HG02642 (cell line): ENCODE data around the gene DEAF1.

Experiments used
- ATAC-seq: cut with Tn5 transposase; IDR thresholded peaks from one replicate; pipeline ENCODE4 v1.9.1; 2021; ENCODE audit warnings: mild to moderate bottlenecking; ENCODE audit not compliant: unreplicated experiment, poor library complexity

Gene DEAF1

DNA sequence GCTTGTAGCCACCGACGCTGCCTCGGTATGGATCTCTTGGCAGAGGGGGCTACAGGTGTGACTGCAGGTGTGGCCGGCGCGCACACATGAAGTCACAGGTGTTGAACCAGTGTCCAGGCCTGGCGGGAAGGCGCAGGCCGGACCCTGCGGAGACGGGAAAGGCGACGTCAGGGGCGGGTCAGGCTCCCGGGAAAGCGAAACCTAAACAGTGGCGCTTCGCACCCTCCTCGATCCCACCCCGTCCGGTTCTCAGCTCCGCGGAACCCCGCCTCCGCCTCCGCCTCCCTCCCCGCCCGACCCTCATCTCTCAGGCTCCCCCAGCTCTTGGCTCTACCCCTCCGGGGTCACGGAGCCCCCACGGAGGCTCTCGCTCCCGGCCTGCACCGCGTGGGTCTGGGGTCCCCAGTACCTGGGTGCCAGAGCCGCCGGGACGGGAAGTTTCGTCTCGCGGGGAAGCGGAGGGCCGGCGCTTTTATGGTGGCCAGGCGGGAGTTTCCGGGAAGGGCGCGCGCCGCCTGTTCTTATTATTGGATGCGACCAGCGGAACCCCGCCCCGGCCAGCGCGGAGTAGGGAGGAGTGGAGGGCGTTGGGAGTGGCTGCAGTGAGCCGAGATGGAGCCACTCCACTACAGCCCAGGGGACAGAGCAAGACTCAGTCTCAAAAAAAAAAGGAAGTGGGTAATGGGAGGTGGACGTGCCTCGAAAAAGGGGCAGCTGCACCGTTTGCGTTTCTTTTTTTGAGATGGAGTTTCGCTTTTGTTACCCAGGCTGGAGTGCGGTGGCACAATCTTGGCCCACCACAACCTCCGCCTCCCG, 79.3 kb downstream of the DEAF1 start, which contains the start of gene IRF7:
Gene IRF7 (minus strand): TSS at position 447 of the 816 bp plus-strand sequence. CDS start 586 bp downstream, outside the sequence.
- ATAC-seq, result peak; percentile 76

DNA sequence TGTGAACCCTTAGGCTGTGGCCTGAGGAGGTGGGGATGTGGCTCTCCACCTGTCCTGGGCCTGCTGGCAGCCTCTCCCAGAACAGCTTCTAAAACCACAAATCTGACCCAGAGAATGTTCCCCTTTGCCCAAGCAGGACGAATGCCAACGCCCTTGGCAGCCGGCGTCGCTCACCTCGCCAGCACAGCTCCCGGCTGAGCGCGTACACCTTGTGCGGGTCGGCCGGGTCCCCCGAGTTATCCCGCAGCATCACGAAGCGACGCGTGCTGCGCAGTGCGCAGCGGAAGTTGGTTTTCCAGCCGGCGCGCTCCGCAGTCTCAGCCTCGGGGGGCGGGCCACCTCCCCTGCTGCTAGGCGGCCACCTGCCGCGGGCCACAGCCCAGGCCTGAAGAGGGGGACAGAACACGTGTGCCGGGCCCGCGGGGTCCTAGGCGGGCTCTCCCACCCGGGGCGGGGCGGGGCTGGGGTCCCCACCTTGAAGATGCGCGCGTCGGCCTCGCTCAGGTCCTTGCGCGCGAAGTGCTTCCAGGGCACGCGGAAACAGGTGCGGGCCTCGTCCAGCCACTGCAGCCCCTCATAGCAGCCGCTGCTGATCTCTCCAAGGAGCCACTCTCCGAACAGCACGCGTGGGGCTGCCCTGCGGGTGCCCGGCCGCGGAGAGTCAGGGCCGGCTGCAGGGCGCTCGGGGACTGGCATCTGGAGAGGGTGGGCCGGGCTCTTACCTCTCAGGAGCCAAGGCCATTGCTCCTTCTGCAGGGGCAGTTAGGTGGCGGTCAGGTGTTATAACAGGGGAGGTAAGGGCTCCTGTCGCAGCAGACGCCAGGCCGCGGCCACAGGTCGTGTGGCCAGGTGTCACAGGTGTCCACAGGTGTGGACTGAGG, 80.2 kb downstream of the DEAF1 start:
- ATAC-seq, result no peak

GRCh38 chr11:614021-614622, 80.9 kb downstream of the DEAF1 start:
- ATAC-seq, result no peak

DNA sequence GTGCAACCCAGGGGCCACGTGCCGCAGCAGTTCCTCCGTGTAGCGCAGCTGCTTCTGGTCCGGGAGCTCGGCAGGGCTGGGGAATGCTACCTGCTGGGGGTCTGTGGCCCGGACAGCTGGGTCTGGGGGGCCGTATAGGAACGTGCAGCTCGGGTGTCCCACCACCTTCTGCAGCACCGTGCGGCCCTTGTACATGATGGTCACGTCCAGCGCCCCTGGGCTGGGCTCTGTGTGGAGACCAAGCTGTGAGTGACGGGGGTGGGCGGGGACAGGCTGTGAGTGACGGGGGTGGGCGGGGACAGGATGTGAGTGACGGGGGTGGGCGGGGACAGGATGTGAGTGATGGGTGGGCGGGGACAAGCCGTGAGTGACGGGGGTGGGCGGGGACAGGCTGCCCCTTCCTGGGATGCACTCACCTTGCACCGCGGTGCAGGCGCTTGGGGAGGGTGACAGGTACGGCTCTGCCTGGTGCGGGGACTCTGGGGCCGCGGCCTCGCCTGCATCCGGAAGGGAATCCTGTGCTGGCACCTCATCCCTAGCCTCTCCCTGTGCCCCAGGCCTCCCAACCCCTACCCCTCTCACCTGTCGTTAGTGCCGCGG, 81.6 kb downstream of the DEAF1 start:
- no peak for ATAC-seq

DNA sequence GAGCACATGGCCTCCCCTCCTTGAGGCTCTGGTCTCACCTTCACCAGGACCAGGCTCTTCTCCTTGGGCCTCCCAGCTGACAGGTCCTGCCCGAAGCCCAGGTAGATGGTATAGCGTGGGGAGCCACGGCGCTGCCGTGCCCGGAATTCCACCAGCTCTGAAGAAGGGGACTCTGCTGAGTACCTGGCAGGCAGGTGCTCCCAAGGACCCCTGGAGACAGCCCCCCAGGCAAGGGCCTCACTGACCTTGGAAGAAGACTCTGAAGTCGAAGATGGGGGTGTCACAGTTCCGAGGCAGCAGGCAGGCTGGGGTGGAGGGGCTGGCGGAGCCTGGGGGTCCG, 82.1 kb downstream of the DEAF1 start:
- no peak for ATAC-seq

DNA sequence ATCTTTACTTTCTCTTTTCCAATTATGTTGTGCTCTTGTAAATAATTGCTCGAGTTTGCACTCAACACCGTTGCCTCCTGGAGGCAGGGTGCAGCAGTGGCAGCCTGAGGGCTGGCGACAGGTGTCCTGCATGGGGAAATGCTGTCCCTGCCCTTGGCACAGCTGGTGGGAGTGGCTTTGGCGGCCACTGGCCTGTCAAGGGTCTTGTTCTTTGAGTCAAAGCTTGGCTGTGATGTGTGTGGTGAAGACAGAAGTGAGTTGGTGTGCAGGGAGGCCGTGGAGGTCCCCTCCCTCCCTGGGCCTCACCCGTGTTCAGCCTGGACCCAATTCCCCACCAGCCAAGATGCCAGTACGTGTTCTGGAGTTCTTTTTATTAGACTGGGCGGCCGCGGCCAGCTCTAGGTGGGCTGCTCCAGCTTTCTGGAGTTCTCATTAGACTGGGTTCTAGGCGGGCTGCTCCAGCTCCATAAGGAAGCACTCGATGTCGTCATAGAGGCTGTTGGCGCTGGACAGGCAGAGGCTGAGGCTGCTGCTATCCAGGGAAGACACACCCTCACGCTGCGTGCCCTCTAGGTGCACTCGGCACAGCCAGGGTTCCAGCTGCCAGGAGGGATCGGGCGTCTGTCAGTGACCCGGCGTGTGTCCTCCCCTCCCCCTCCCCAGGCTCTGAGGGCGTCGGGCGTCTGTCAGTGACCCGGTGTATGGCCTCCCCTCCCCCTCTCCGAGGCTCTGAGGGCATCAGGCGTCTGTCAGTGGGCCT, 82.6 kb downstream of the DEAF1 start:
- no peak for ATAC-seq

DNA sequence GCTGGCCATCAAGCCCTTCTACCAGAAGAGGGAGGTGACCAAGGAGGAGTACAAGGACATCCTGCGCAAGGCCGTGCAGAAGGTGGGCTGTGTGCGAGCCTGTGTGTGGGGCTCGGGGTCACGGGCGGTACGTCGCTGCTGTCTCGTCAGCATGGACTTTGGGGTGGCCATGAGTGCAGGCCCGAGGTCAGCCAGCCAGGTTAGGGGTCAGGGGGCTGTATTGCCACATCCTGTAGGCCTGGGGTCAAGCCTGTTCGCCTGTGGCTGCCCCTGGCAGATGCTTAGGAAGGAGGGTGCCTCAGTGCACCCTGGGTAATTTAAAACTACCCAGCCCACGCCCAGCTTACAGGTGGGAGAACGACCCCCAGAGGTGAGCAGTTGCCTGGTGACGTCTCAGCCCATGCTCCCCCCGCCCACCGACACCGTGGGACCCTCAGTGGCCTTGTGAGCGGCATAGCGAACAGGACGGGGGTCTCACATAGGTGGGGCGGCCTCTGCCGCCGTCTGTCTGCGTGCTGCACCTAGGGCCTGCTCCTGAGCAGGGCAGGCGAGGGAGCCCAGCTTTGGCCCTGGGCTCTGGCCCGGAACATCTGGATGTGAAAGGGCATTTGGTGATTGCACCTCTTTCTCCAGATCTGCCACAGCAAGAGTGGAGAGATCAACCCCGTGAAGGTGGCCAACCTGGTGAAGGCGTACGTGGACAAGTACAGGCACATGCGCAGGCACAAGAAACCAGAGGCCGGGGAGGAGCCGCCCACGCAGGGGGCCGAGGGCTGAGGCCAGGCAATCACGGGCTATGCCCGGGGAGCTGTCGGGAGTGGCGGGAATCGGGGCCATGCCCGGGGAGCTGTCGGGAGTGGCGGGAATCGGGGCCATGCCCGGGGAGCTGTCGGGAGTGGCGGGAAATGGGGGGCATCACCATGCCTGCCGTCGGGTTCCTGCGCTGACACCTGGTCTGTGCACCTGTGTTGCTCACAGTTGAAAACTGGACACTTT, 83.7 kb downstream of the DEAF1 start:
- ATAC-seq, result no peak

DNA sequence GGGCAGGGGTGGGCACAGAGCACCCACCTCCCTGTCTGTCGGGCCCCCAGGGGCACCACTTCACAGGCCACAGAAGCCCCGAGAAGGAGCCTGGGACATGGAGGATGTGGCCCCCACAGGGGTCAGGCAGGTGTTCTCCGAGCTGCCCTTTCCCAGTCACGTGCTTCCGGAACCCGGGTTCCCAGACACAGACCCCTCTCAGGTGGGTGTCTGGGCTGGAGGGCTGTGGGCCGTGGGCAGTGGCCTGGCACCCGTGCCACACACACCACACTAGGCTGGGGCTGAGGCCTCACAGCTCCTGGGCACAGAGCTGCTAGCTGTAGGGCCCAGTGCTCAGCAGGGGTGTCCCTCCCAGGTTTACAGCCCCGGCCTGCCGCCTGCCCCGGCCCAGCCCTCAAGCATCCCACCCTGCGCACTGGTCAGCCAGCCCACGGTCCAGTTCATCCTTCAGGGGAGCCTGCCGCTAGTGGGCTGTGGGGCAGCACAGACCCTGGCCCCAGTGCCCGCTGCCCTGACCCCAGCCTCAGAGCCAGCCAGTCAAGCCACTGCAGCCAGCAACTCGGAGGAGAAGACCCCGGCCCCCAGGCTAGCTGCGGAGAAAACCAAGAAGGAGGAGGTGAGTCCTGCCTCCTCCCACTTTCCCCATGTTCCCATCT, 84.7 kb downstream of the DEAF1 start:
- ATAC-seq, result no peak

GRCh38 chr11:609341-609811, 85.6 kb downstream of the DEAF1 start:
- ATAC-seq, result no peak

DNA sequence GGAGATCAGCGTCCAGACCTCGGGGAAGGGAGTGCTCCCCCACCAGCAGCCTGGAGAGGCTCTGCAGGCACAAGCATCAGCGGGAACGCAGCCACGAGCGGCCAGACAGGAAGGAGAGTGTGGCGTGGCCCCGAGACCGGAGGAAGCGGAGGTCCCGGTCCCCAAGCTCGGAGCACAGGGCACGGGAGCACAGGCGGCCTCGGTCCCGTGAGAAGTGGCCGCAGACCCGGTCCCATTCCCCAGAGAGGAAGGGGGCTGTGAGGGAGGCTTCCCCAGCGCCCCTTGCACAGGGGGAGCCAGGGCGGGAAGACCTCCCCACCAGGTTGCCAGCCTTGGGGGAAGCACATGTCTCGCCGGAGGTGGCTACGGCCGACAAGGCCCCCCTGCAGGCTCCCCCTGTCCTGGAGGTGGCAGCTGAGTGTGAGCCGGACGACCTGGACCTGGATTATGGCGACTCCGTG, 86.2 kb downstream of the DEAF1 start:
- no peak for ATAC-seq

DNA sequence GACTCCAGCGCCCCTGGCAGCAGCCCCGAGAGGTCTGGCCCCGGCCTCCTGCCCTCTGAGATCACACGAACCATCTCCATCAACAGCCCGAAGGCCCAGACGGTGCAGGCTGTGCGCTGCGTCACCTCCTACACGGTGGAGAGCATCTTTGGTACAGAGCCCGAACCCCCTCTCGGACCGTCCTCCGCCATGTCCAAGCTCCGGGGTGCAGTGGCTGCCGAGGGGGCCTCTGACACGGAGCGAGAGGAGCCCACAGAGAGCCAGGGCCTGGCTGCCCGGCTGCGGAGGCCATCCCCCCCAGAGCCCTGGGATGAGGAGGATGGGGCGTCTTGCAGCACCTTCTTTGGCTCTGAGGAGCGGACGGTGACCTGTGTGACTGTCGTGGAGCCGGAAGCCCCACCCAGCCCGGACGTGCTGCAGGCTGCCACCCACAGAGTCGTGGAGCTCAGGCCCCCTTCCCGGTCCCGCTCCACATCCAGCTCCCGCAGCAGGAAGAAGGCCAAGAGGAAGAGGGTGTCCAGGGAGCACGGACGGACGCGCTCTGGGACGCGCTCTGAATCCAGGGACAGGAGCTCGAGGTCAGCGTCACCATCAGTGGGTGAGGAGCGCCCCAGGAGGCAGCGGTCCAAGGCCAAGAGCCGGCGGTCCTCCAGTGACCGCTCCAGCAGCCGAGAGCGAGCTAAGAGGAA, 86.9 kb downstream of the DEAF1 start:
- ATAC-seq, result no peak

DNA sequence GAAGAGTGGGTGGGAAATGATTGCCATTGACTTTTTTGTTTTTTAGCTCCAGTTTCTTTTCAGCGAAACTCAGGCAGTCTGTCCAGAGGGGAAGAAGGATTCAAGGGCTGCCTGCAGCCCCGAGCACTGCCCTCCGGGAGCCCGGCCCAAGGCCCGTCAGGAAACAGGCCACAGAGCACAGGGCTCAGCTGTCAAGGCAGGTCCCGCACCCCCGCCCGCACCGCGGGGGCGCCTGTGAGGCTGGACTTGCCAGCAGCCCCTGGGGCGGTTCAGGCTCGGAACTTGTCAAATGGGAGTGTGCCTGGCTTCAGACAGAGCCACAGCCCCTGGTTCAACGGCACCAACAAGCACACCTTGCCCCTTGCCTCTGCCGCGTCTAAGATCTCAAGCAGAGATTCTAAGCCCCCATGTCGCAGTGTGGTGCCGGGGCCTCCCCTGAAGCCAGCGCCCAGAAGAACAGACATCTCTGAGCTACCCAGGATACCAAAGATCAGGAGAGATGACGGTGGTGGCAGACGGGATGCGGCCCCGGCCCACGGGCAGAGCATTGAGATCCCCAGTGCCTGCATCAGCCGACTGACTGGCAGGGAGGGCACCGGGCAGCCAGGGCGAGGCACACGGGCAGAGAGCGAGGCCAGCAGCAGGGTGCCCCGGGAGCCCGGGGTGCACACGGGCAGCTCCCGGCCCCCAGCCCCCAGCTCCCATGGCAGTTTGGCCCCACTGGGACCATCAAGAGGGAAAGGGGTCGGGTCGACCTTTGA, 87.8 kb downstream of the DEAF1 start:
- no peak for ATAC-seq

DNA sequence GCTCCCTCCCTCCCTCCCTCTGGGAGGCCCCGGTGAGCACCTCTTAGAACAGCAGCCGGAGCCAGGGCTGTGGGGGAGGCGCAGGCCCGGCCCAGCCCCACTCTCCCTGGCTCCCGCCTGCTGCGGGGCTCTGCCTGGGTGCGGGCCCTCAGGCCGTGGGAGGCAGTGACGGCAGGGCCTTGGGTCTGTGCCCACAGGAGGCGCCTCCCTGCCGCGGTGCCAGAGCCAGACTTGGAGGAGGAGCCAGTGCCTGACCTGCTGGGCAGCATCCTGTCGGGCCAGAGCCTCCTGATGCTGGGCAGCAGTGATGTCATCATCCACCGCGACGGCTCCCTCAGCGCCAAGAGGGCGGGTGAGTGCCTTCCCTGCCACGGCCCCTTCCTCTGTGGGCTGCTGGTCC, 88.8 kb downstream of the DEAF1 start:
- ATAC-seq, result no peak

DNA sequence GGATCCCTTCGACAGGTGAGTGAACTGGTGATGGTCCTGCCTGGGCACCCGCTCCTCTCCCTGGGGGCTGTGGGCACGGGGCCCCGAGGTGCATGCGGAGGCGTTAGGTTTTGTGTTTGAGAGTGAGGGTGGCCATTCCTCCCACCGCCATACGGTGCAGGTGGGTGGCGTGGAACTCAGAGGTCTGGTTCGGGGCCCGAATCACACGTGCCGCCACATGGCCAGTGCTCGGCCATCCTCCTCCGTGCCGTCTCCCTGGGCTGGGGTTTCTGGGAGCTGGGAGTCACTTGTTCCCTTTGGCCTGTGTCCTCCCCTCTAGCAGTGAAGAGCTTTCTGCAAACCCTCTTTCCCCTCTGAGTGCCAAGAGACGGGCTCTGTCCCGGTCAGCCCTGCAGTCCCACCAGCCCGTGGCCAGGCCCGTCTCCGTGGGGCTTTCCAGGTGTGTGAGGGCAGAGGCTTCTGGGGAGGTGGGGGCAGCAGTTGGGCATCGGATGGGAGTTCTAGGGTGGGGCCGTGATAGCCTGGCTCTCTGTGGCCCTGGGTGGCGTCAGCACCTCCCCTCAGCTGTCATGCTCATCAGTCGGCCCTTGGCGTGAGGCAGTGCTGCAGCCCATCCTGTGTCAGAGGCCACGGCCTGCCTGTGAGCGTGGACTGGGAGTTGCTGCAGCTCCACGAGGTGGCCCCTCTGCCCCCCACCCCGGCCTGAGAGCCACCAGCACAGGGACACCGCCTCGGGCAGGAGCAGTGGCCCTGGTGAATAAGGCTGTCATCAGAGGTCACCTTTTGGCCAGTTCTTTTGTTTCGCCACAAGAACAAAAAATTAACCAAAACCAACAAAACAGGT, 89.5 kb downstream of the DEAF1 start:
- no peak for ATAC-seq

DNA sequence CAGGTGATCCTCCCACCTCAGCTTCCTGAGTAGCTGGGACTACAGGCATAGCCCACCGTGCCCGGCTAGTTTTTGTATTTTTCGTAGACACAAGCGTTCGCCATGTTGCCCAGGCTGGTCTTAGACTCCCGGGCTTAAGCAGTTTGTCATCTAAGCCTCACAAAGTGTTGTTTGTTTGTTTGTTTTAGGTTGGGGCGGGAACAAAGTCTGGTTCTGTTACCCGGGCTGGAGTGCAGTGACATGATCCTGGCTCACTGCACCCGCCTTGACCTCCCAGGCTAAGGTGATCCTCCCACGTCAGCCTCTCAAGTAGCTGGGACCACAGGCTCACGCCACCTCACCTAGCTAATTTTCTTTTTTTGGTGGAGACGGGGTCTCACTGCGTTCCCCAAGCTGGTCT, 91.9 kb downstream of the DEAF1 start:
- no peak for ATAC-seq
